ENCODE measurements around the gene PLXNB1.
"Not testable (repeated sequence)": the region's sequence is repeated elsewhere in the genome, so short reads cannot be mapped to it uniquely, and the experiment has no call there.

Gene PLXNB1

GRCh38 chr3:48405343-48405881 is 24.5 kb downstream of the PLXNB1 start:
- Histone ChIP-seq H3K27ac (no peak overlapping the region), H3K27me3 (ENCODE audit: insufficient read depth, low read depth, severe bottlenecking) (no peaks in the 10 kb centered on the region), H3K36me3 (peaks cover 68% of the 10 kb centered on the region), H3K9me3 (ENCODE audit: severe bottlenecking) (no peaks in the 10 kb centered on the region), H3K4me3 (ENCODE audit: low read depth, low read length) (no peak overlapping the region)
- TF ChIP-seq, protein P1, sequence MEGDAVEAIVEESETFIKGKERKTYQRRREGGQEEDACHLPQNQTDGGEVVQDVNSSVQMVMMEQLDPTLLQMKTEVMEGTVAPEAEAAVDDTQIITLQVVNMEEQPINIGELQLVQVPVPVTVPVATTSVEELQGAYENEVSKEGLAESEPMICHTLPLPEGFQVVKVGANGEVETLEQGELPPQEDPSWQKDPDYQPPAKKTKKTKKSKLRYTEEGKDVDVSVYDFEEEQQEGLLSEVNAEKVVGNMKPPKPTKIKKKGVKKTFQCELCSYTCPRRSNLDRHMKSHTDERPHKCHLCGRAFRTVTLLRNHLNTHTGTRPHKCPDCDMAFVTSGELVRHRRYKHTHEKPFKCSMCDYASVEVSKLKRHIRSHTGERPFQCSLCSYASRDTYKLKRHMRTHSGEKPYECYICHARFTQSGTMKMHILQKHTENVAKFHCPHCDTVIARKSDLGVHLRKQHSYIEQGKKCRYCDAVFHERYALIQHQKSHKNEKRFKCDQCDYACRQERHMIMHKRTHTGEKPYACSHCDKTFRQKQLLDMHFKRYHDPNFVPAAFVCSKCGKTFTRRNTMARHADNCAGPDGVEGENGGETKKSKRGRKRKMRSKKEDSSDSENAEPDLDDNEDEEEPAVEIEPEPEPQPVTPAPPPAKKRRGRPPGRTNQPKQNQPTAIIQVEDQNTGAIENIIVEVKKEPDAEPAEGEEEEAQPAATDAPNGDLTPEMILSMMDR (IDR thresholded peaks at IDR 0.05; ENCODE audit: low read depth, low read length), result no peak
- DNase-seq, result peak; percentile 3

GRCh38 chr3:48404440-48405342 is 25.2 kb downstream of the PLXNB1 start:
- Histone ChIP-seq H3K9me3 (ENCODE audit: severe bottlenecking) (no peaks in the 10 kb centered on the region), H3K36me3 (peaks cover 60% of the 10 kb centered on the region), H3K27ac (no peak overlapping the region), H3K4me3 (ENCODE audit: low read depth, low read length) (no peak overlapping the region), H3K27me3 (ENCODE audit: insufficient read depth, low read depth, severe bottlenecking) (no peaks in the 10 kb centered on the region)
- DNase-seq, result peak; percentile 5
- TF ChIP-seq, protein P1 (IDR thresholded peaks at IDR 0.05; ENCODE audit: low read depth, low read length), result no peak

GRCh38 chr3:48403533-48404439 is 26.1 kb downstream of the PLXNB1 start:
- DNase-seq, result peak; percentile 5
- peaks cover 51% of the 10 kb centered on the region for H3K36me3 ChIP-seq
- no peak overlapping the region for H3K4me3 ChIP-seq (ENCODE audit: low read depth, low read length)
- TF ChIP-seq, protein P1 (IDR thresholded peaks at IDR 0.05; ENCODE audit: low read depth, low read length), result no peak
- no peaks in the 10 kb centered on the region for H3K9me3 ChIP-seq (ENCODE audit: severe bottlenecking)
- H3K27me3 ChIP-seq (ENCODE audit: insufficient read depth, low read depth, severe bottlenecking), result no peaks in the 10 kb centered on the region
- no peak overlapping the region for H3K27ac ChIP-seq

DNA sequence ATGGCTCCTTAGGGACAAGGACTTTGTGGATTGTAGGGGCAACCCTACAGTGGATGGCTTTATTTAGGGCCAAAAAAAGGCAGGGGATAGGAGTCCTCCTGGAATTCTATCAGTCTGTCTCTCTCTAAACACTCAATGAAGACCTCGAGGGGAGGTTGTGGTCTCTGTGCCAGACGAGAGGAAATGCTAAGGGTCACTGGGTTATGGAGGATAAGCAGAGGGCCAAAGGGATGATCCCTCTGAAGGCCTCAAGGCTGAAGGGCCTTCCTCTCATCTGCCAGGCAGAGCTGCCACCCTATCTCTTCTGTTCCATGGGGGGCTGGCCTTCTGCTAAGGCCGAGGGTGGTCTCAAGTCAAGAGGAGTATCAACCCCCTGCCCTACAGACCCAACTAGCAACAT is 27.0 kb downstream of the PLXNB1 start:
- Histone ChIP-seq H3K9me3 (ENCODE audit: severe bottlenecking) (no peaks in the 10 kb centered on the region), H3K4me3 (ENCODE audit: low read depth, low read length) (no peak overlapping the region), H3K27me3 (ENCODE audit: insufficient read depth, low read depth, severe bottlenecking) (no peaks in the 10 kb centered on the region), H3K27ac (no peak overlapping the region), H3K36me3 (peaks cover 43% of the 10 kb centered on the region)
- TF ChIP-seq, protein P1 (IDR thresholded peaks at IDR 0.05; ENCODE audit: low read depth, low read length), result no peak
- no peak for DNase-seq

GRCh38 chr3:48402281-48402732 is 27.6 kb downstream of the PLXNB1 start:
- H3K4me3 ChIP-seq (ENCODE audit: low read depth, low read length), result no peak overlapping the region
- DNase-seq, result peak; percentile 4
- TF ChIP-seq, protein P1 (IDR thresholded peaks at IDR 0.05; ENCODE audit: low read depth, low read length), result no peak
- H3K27me3 ChIP-seq (ENCODE audit: insufficient read depth, low read depth, severe bottlenecking), result no peaks in the 10 kb centered on the region
- no peaks in the 10 kb centered on the region for H3K9me3 ChIP-seq (ENCODE audit: severe bottlenecking)
- peaks cover 37% of the 10 kb centered on the region for H3K36me3 ChIP-seq
- no peak overlapping the region for H3K27ac ChIP-seq

GRCh38 chr3:48401434-48401901 is 28.4 kb downstream of the PLXNB1 start:
- not testable (repeated sequence) for DNase-seq; H3K9me3 ChIP-seq (ENCODE audit: severe bottlenecking); H3K27ac ChIP-seq; H3K27me3 ChIP-seq (ENCODE audit: insufficient read depth, low read depth, severe bottlenecking); H3K4me3 ChIP-seq (ENCODE audit: low read depth, low read length)
- H3K36me3 ChIP-seq, result peaks cover 28% of the 10 kb centered on the region

Data from WERI-Rb-1 (cell line).